Measurements from ENCODE around the gene MYLK4. TPM values are rescaled to one million over a fixed set of nuclear protein-coding genes. Genes with fewer than 3 reads are reported as not detected.

The MYLK4 gene
- total RNA-seq, 1 donor from 2014 or later, result 1.1 TPM

DNA sequence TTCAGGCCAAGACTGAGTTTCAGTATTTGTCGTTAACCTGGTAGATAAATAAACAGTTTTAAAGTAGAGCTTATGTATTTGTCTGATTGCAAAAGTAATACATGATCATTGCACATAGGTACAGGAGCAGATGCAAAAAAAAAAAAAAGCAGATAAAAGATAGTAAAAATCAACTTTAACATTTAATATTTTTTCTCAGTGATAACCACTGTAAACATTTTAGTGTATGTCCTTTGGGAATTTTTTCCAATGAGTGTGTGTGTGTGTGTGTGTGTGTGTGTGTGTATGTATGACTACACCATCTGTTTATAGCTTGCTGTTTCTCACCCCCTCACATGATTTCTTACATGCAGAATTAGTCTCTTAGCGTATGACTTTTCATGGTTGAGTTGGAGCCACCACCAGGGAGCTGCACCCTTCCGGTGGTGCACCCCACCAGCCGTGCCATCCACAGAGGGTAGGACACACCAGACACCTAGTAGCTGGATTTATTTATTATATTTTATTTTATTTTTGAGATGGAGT, 40.8 kb upstream of the MYLK4 start:
- no peak for DNase-seq (ENCODE audit: low spot score)
- H3K4me1 Mint-ChIP-seq (ENCODE audit: low read depth), result peaks cover 58% of the 10 kb centered on the region

GRCh38 chr6:2790588-2791449, 40.1 kb upstream of the MYLK4 start:
- Mint-ChIP-seq H3K27ac (ENCODE audit: unreplicated experiment) (peak overlapping the region; percentile 97), H3K36me3 (ENCODE audit: low read depth) (peaks cover 5% of the 10 kb centered on the region), H3K4me1 (ENCODE audit: low read depth) (peaks cover 58% of the 10 kb centered on the region), H3K4me3 (ENCODE audit: unreplicated experiment) (peak overlapping the region; percentile 46), H3K9me3 (ENCODE audit: low read depth) (no peaks in the 10 kb centered on the region), H3K27me3 (ENCODE audit: low read depth) (no peaks in the 10 kb centered on the region)
- peak; percentile 96 for TF ChIP-seq CTCF (IDR thresholded peaks at IDR 0.05)
- no peak for DNase-seq (ENCODE audit: low spot score)

More for the DNA sequence above, 40.8 kb upstream of the MYLK4 start:
- H3K27me3 Mint-ChIP-seq (ENCODE audit: low read depth), result no peaks in the 10 kb centered on the region
- peak overlapping the region; percentile 46 for H3K4me3 Mint-ChIP-seq (ENCODE audit: unreplicated experiment)
- TF ChIP-seq CTCF (IDR thresholded peaks at IDR 0.05), result no peak
- peaks cover 4% of the 10 kb centered on the region for H3K36me3 Mint-ChIP-seq (ENCODE audit: low read depth)
- H3K27ac Mint-ChIP-seq (ENCODE audit: unreplicated experiment), result peak overlapping the region; percentile 97
- no peaks in the 10 kb centered on the region for H3K9me3 Mint-ChIP-seq (ENCODE audit: low read depth)

DNA sequence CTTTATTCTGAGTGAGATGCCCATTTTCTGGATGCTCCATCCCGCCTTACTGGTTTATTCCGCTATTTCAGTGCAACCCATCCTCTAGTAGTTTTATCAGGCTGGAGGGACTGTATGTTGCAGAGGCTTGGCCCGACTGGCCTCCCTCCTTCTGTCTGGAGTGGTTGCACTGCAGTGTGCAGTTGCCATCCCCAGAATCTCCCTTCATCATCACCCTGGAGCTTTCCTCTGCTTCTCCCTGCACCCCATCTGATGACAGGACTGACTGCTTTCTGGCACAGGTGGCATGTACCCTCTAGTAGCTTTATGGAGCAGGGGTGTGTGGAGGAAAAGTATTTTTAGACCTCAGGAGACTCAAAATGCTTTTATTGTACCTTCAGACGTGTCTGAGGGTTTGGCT, 35.5 kb upstream of the MYLK4 start:
- TF ChIP-seq CTCF (IDR thresholded peaks at IDR 0.05), result no peak
- DNase-seq (ENCODE audit: low spot score), result no peak
- H3K36me3 Mint-ChIP-seq (ENCODE audit: low read depth), result peaks cover 7% of the 10 kb centered on the region
- H3K27me3 Mint-ChIP-seq (ENCODE audit: low read depth), result no peaks in the 10 kb centered on the region
- no peaks in the 10 kb centered on the region for H3K9me3 Mint-ChIP-seq (ENCODE audit: low read depth)
- no peak overlapping the region for H3K4me3 Mint-ChIP-seq (ENCODE audit: unreplicated experiment)
- H3K4me1 Mint-ChIP-seq (ENCODE audit: low read depth), result peaks cover 49% of the 10 kb centered on the region
- H3K27ac Mint-ChIP-seq (ENCODE audit: unreplicated experiment), result no peak overlapping the region

DNA sequence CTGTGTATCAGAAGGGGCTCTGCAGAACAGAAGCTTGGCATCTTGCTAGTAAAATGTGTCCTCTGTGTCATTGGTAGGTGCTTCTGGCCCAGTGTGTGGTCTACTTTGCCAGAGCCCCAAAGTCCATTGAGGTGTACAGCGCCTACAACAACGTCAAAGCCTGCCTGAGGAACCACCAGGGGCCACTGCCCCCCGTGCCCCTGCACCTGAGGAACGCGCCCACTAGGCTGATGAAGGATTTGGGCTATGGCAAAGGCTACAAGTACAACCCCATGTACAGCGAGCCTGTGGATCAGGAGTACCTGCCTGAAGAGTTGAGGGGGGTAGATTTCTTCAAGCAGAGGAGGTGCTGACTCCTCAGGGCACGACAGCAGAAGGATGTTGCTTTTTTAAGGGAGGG, 34.2 kb upstream of the MYLK4 start:
- H3K27ac Mint-ChIP-seq (ENCODE audit: unreplicated experiment), result no peak overlapping the region
- peaks cover 41% of the 10 kb centered on the region for H3K4me1 Mint-ChIP-seq (ENCODE audit: low read depth)
- peaks cover 7% of the 10 kb centered on the region for H3K36me3 Mint-ChIP-seq (ENCODE audit: low read depth)

More for the DNA sequence above, 34.2 kb upstream of the MYLK4 start:
- Mint-ChIP-seq H3K27me3 (ENCODE audit: low read depth) (no peaks in the 10 kb centered on the region), H3K9me3 (ENCODE audit: low read depth) (no peaks in the 10 kb centered on the region), H3K4me3 (ENCODE audit: unreplicated experiment) (no peak overlapping the region)
- no peak for TF ChIP-seq CTCF (IDR thresholded peaks at IDR 0.05)
- no peak for DNase-seq (ENCODE audit: low spot score)

Measured in chondrocyte (in vitro differentiated cells).